WTC11 (cell line): ENCODE measurements around the gene PBX3. TPM values are rescaled to one million over a fixed set of nuclear protein-coding genes. Genes with fewer than 3 reads are reported as not detected.

Experiments
- ATAC-seq: fragments of 200-7000 bp; cut with Tn5 transposase; 2 replicates; pipeline ENCODE4 v1.10.0; 2021; ENCODE audit warnings: mild to moderate bottlenecking, moderate library complexity
- CTCF ChIA-PET: fragments of 300-600 bp; sonication (Branson Sonifier 250); formaldehyde crosslinking; loops from one replicate; lab custom pipeline; 2021; ENCODE audit warnings: antibody characterized with exemption; lab: Charles Lee
- POLR2A ChIA-PET: fragments of 350-600 bp; sonication (Branson Sonifier 250); formaldehyde crosslinking; loops from one replicate; lab custom pipeline; 2021; ENCODE audit warnings: antibody characterized with exemption; lab: Charles Lee
- DNase-seq: peaks from one replicate; pipeline ENCODE4 v3.0.0; 2021; ENCODE audit warnings: low spot score
- H3K27ac Mint-ChIP-seq: 2 replicates; pipeline ENCODE4 v1.8.0; 2021; ENCODE audit warnings: mixed read lengths
- H3K27me3 Mint-ChIP-seq: 2 replicates; pipeline ENCODE4 v1.8.0; 2021; ENCODE audit warnings: low read depth, mild to moderate bottlenecking, moderate library complexity, mixed read lengths
- H3K36me3 Mint-ChIP-seq: 2 replicates; pipeline ENCODE4 v1.8.0; 2021; ENCODE audit warnings: mixed read lengths
- H3K4me1 Mint-ChIP-seq: 2 replicates; pipeline ENCODE4 v1.8.0; 2022; ENCODE audit warnings: mixed read lengths
- H3K4me3 Mint-ChIP-seq: 2 replicates; pipeline ENCODE4 v1.8.0; 2021; ENCODE audit warnings: mild to moderate bottlenecking, moderate library complexity, mixed read lengths
- H3K9me3 Mint-ChIP-seq: 2 replicates; pipeline ENCODE4 v1.8.0; 2021; ENCODE audit warnings: mixed read lengths
- CREM ChIP-seq: sonication (generic); formaldehyde crosslinking; IDR thresholded peaks from 2 replicates; pipeline ENCODE4 v1.8.1; 2022; ENCODE audit warnings: mild to moderate bottlenecking, missing genetic modification reagents, moderate library complexity
- E2F1 ChIP-seq: sonication (generic); formaldehyde crosslinking; IDR thresholded peaks from 2 replicates; pipeline ENCODE4 v1.8.0; 2022; ENCODE audit warnings: mild to moderate bottlenecking, missing genetic modification reagents
- E2F4 ChIP-seq: sonication (generic); formaldehyde crosslinking; IDR thresholded peaks from 2 replicates; pipeline ENCODE4 v1.8.1; 2022; ENCODE audit warnings: low read depth, mild to moderate bottlenecking, moderate library complexity, missing genetic modification reagents, borderline replicate concordance
- ESRRA ChIP-seq: sonication (generic); formaldehyde crosslinking; IDR thresholded peaks from 2 replicates; pipeline ENCODE4 v1.8.1; 2022; ENCODE audit warnings: mild to moderate bottlenecking, missing genetic modification reagents, borderline replicate concordance
- GRHL2 ChIP-seq: fragments of 250-450 bp; sonication (Bioruptor Pico); IDR thresholded peaks from 2 replicates; pipeline ENCODE4 v1.8.0; 2022; ENCODE audit warnings: mild to moderate bottlenecking, moderate library complexity; ENCODE audit not compliant: insufficient replicate concordance, severe bottlenecking
- HMGA2 ChIP-seq: fragments of 250-450 bp; sonication (Bioruptor Pico); IDR thresholded peaks from 2 replicates; pipeline ENCODE4 v1.4.0; 2021; ENCODE audit warnings: mild to moderate bottlenecking, moderate library complexity
- HMGXB4 ChIP-seq: sonication (generic); formaldehyde crosslinking; IDR thresholded peaks from 2 replicates; pipeline ENCODE4 v1.8.1; 2023; ENCODE audit warnings: mild to moderate bottlenecking, moderate library complexity, missing genetic modification reagents
- NFATC4 ChIP-seq: fragments of 250-450 bp; sonication (Bioruptor Pico); IDR thresholded peaks from 2 replicates; pipeline ENCODE4 v1.9.0; 2021; ENCODE audit warnings: mild to moderate bottlenecking
- NFE2L1 ChIP-seq: sonication (generic); formaldehyde crosslinking; IDR thresholded peaks from 2 replicates; pipeline ENCODE4 v1.8.1; 2023; ENCODE audit warnings: missing genetic modification reagents
- RORB ChIP-seq: fragments of 250-450 bp; sonication (Bioruptor Pico); IDR thresholded peaks from 2 replicates; pipeline ENCODE4 v1.9.0; 2021; ENCODE audit warnings: mild to moderate bottlenecking
- SOX15 ChIP-seq: fragments of 250-450 bp; sonication (Bioruptor Pico); IDR thresholded peaks from 2 replicates; pipeline ENCODE4 v1.9.0; 2021; ENCODE audit warnings: mild to moderate bottlenecking
- TCF7 ChIP-seq: sonication (generic); formaldehyde crosslinking; IDR thresholded peaks from 2 replicates; pipeline ENCODE4 v1.8.0; 2022; ENCODE audit warnings: mild to moderate bottlenecking, low read depth, missing genetic modification reagents, moderate library complexity
- USF1 ChIP-seq: sonication (generic); formaldehyde crosslinking; IDR thresholded peaks from 2 replicates; pipeline ENCODE4 v1.8.0; 2022; ENCODE audit warnings: mild to moderate bottlenecking, missing genetic modification reagents
- ZBTB43 ChIP-seq: sonication (generic); formaldehyde crosslinking; IDR thresholded peaks from 2 replicates; pipeline ENCODE4 v1.8.1; 2023; ENCODE audit warnings: mild to moderate bottlenecking, missing genetic modification reagents
- ZNF138 ChIP-seq: sonication (generic); formaldehyde crosslinking; conservative IDR thresholded peaks from 2 replicates; pipeline ENCODE4 v1.8.1; 2022; ENCODE audit warnings: mild to moderate bottlenecking, moderate library complexity, missing genetic modification reagents
- ZNF232 ChIP-seq: sonication (generic); formaldehyde crosslinking; IDR thresholded peaks from 2 replicates; pipeline ENCODE4 v1.8.0; 2022; ENCODE audit warnings: mild to moderate bottlenecking, missing genetic modification reagents
- ZNF317 ChIP-seq: sonication (generic); formaldehyde crosslinking; IDR thresholded peaks from 2 replicates; pipeline ENCODE4 v1.8.1; 2023; ENCODE audit warnings: low read depth, mild to moderate bottlenecking, moderate library complexity, missing genetic modification reagents, borderline replicate concordance
- ZNF396 ChIP-seq: fragments of 250-450 bp; sonication (Bioruptor Pico); IDR thresholded peaks from 2 replicates; pipeline ENCODE4 v1.8.0; 2021; ENCODE audit warnings: mild to moderate bottlenecking, moderate library complexity, borderline replicate concordance
- ZNF425 ChIP-seq: fragments of 250-450 bp; sonication (Bioruptor Pico); conservative IDR thresholded peaks from 2 replicates; pipeline ENCODE4 v1.9.0; 2021; ENCODE audit warnings: mild to moderate bottlenecking
- total RNA-seq: library from RNA; stranded (reverse); gene quantifications from 3 replicates; pipeline ENCODE4 v1.2.3, GENCODE V29; 2021

The PBX3 gene
- total RNA-seq, 1 experiment from 2014 or later = 48.5 TPM

- no peak for TF ChIP-seq GRHL2
- no peak for TF ChIP-seq ZNF317 (CRISPR knock-in tag)
- TF ChIP-seq USF1 = no peak
- TF ChIP-seq CREM = no peak
- no peak for TF ChIP-seq ZNF396 (CRISPR knock-in tag)
- no peak for TF ChIP-seq E2F4 (CRISPR knock-in tag)
- TF ChIP-seq HMGXB4 (CRISPR knock-in tag) = no peak
- TF ChIP-seq ZNF425 (CRISPR knock-in tag) = no peak
- TF ChIP-seq, all 79 proteins: peak for 0
Observed at GRCh38 chr9:125767349-125767748, 20.2 kb downstream of the PBX3 start (continued).

- ChIA-PET CTCF (no interaction called here), POLR2A (no interaction called here)
- Mint-ChIP-seq H3K9me3 (no peaks in the 10 kb centered on the region), H3K27me3 (no peaks in the 10 kb centered on the region), H3K4me3 (no peak overlapping the region), H3K4me1 (peaks cover 50% of the 10 kb centered on the region), H3K27ac (no peak overlapping the region), H3K36me3 (no peaks in the 10 kb centered on the region)
- TF ChIP-seq ZBTB43 (no peak), ESRRA (CRISPR knock-in tag) (no peak), NFATC4 (CRISPR knock-in tag) (no peak), E2F1 (CRISPR knock-in tag) (no peak), NFE2L1 (CRISPR knock-in tag) (no peak), ZNF232 (no peak), RORB (no peak), GRHL2 (no peak), TCF7 (CRISPR knock-in tag) (no peak), ZNF138 (no peak), SOX15 (CRISPR knock-in tag) (no peak), HMGA2 (CRISPR knock-in tag) (no peak)
- ATAC-seq (no peak), DNase-seq (no peak)
Observed at GRCh38 chr9:125768803-125769202, 21.6 kb downstream of the PBX3 start.
